Neural cell (in vitro differentiated cells): Measurements from ENCODE around the gene PDHX. TPM values are rescaled to one million over a fixed set of nuclear protein-coding genes. Genes with fewer than 3 reads are reported as not detected.

Source experiments
- H2AFZ ChIP-seq: fragments of 200-600, 300-800 bp; sonication (generic), shearing (Covaris generic); 2 replicates; pipeline ENCODE4 v1.6.0; 2014; ENCODE audit warnings: low read depth, mild to moderate bottlenecking, antibody characterized with exemption, low read length, moderate library complexity
- H3F3A ChIP-seq: fragments of 200-600 bp; shearing (Covaris generic); 2 replicates; pipeline ENCODE4 v1.6.1; 2016; ENCODE audit warnings: mild to moderate bottlenecking, moderate library complexity, mixed read lengths, antibody characterized with exemption, low read length; ENCODE audit not compliant: insufficient read depth, poor library complexity, severe bottlenecking
- H3K27ac ChIP-seq: fragments of 200-600, 300-800 bp; sonication (generic), shearing (Covaris generic); 2 replicates; pipeline ENCODE4 v1.5.1; 2014; ENCODE audit warnings: mild to moderate bottlenecking, low read length, moderate library complexity
- H3K27me3 ChIP-seq: fragments of 300-800, 200-600 bp; sonication (generic), shearing (Covaris generic); 2 replicates; pipeline ENCODE4 v1.6.0; 2014; ENCODE audit warnings: mild to moderate bottlenecking, low read depth, low read length, moderate library complexity; ENCODE audit not compliant: insufficient read depth
- H3K36me3 ChIP-seq: fragments of 300-800, 200-600 bp; sonication (generic), shearing (Covaris generic); 2 replicates; pipeline ENCODE4 v1.5.1; 2014; ENCODE audit warnings: mild to moderate bottlenecking, antibody characterized with exemption, low read length, moderate library complexity; ENCODE audit not compliant: insufficient read depth
- H3K4me2 ChIP-seq: fragments of 300-800, 200-600 bp; sonication (generic), shearing (Covaris generic); 2 replicates; pipeline ENCODE4 v1.6.0; 2014; ENCODE audit warnings: mild to moderate bottlenecking, low read length
- H3K4me3 ChIP-seq: fragments of 300-800, 200-600 bp; sonication (generic), shearing (Covaris generic); 2 replicates; pipeline ENCODE4 v1.5.1; 2014; ENCODE audit warnings: mild to moderate bottlenecking, low read length, moderate library complexity
- H3K79me2 ChIP-seq: fragments of 200-600 bp; shearing (Covaris generic); replicated peaks from 2 replicates; pipeline ENCODE4 v1.6.0; 2014; ENCODE audit warnings: mild to moderate bottlenecking, low read length, moderate library complexity; ENCODE audit not compliant: insufficient read depth
- H3K9ac ChIP-seq: fragments of 300-800, 200-600 bp; sonication (generic), shearing (Covaris generic); 2 replicates; pipeline ENCODE4 v1.6.1; 2016; ENCODE audit warnings: mild to moderate bottlenecking, low read length, mixed read lengths
- H3K9me2 ChIP-seq: fragments of 200-600 bp; shearing (Covaris generic); 2 replicates; pipeline ENCODE4 v1.6.1; 2016; ENCODE audit warnings: mild to moderate bottlenecking, low read length, mixed read lengths; ENCODE audit not compliant: insufficient read depth
- H3K9me3 ChIP-seq: fragments of 200-600, 300-800 bp; sonication (generic), shearing (Covaris generic); 2 replicates; pipeline ENCODE4 v1.6.1; 2016; ENCODE audit warnings: mild to moderate bottlenecking, mixed run types, low read length, moderate library complexity, mixed read lengths
- H4K20me1 ChIP-seq: fragments of 200-600 bp; shearing (Covaris generic); 2 replicates; pipeline ENCODE4 v1.6.1; 2016; ENCODE audit warnings: mild to moderate bottlenecking, mixed run types; ENCODE audit not compliant: insufficient read depth
- CTCF ChIP-seq: fragments of 450-650 bp; IDR thresholded peaks from 2 replicates; pipeline ENCODE4 v1.5.1; 2014; ENCODE audit warnings: antibody characterized with exemption, mild to moderate bottlenecking, moderate library complexity; ENCODE audit not compliant: poor library complexity, severe bottlenecking
- EP300 ChIP-seq: fragments of 450-650 bp; conservative IDR thresholded peaks from 2 replicates; pipeline ENCODE4 v1.6.1; 2014; ENCODE audit warnings: antibody characterized with exemption, mild to moderate bottlenecking, moderate library complexity; ENCODE audit not compliant: poor library complexity, severe bottlenecking
- EZH2 ChIP-seq: fragments of 200-600, 300-800 bp; shearing (Covaris generic), sonication (generic); IDR thresholded peaks from 2 replicates; pipeline ENCODE4 v1.6.1; 2014; ENCODE audit warnings: antibody characterized with exemption, low read length, borderline replicate concordance, mild to moderate bottlenecking; ENCODE audit not compliant: insufficient read depth, poor library complexity, severe bottlenecking
- MXI1 ChIP-seq: fragments of 450-650 bp; conservative IDR thresholded peaks from 2 replicates; pipeline ENCODE4 v1.6.1; 2014; ENCODE audit warnings: antibody characterized with exemption, mild to moderate bottlenecking; ENCODE audit not compliant: poor library complexity, severe bottlenecking
- POLR2AphosphoS5 ChIP-seq: IDR thresholded peaks from 2 replicates; pipeline ENCODE4 v1.6.1; 2012
- RAD21 ChIP-seq: fragments of 450-650 bp; conservative IDR thresholded peaks from 2 replicates; pipeline ENCODE4 v1.6.1; 2014; ENCODE audit warnings: antibody characterized with exemption, mild to moderate bottlenecking, moderate library complexity
- SMC3 ChIP-seq: fragments of 450-650 bp; conservative IDR thresholded peaks from 2 replicates; pipeline ENCODE4 v1.6.1; 2014; ENCODE audit warnings: antibody characterized with exemption, mild to moderate bottlenecking, moderate library complexity; ENCODE audit not compliant: poor library complexity
- TAF1 ChIP-seq: IDR thresholded peaks from 2 replicates; pipeline ENCODE4 v1.6.1; 2012; ENCODE audit warnings: low read depth
- polyA plus RNA-seq: library from polyadenylated mRNA; depleted of rRNA; stranded (reverse); fragments of >200 nt; gene quantifications from 2 replicates; pipeline ENCODE4 v1.2.3, GENCODE V29; 2014
- TF ChIP-seq, protein P1 (sequence below): IDR thresholded peaks from 2 replicates; pipeline ENCODE4 v1.6.1; 2012; ENCODE audit warnings: borderline replicate concordance

PDHX gene
- polyA plus RNA-seq, 1 donor from 2014 or later: 59.8 TPM

DNA sequence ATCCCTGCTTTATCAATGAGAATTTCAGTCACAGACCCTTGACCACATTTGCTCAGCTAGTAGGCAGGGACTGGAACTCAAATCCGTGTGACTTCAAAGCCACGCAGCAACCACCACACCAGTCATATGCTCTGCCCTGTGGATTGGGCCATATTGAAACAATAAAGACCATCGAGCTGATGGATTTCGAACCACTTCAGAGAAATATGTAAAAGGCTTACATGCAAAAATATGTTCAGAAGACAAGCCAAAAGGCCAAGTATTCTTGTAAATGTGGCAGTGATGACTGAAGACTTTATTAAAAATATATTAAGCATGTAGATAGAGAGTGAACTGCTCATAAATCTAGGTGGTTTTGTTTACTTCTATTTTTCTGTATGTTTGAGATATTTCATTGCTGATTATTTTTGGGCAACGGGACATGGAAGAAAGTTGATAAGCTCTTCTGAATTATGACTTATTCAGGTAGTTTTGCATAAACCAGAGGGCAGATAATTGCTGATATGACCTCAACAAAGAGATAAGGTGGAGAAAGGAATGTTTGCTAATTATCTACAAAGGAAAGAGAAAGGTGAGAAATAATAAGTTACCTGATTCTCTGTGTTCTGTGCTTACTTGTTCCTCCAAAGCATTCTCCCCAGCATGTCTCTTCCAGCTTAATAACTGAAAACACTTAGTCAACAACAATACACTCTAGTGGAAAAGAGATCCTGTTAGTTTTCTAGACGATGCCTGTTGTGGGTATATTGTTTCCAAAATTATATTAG is 99.4 kb downstream of the PDHX start:
- H3K27me3 ChIP-seq: no peaks in the 10 kb centered on the region
- no peaks in the 10 kb centered on the region for H3F3A ChIP-seq
- no peaks in the 10 kb centered on the region for H3K9me3 ChIP-seq
- TF ChIP-seq EZH2 (no peak), EP300 (no peak), TAF1 (no peak)
- H3K9ac ChIP-seq: no peak overlapping the region
- H3K36me3 ChIP-seq: no peaks in the 10 kb centered on the region
- H3K4me3 ChIP-seq: no peak overlapping the region
- H3K4me2 ChIP-seq: no peak overlapping the region
- no peak overlapping the region for H2AFZ ChIP-seq
- no peak overlapping the region for H3K27ac ChIP-seq
- H3K9me2 ChIP-seq: no peaks in the 10 kb centered on the region
- no peaks in the 10 kb centered on the region for H3K79me2 ChIP-seq
- no peaks in the 10 kb centered on the region for H4K20me1 ChIP-seq

DNA sequence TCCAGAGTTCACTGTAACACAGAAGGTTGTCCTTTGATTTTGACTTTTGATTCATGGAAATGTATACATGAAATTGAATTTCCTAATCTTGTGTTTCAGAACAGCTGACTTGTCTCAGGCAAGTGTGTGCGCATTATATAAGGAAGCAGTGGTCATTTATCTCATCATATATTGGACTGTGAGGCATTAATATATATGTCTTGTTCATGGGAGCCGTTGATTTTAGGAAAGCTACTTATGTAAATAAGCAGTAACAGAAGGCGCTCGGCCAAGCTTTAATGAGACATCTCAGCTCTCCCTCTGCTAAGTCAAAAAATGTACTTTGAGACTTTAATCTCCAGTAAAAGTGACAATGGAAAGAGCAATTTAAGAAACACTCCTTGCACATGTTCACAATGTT is 100.5 kb downstream of the PDHX start:
- Histone ChIP-seq H3F3A (no peaks in the 10 kb centered on the region), H4K20me1 (no peaks in the 10 kb centered on the region), H3K9ac (no peak overlapping the region), H3K79me2 (no peaks in the 10 kb centered on the region), H3K27ac (no peak overlapping the region), H3K36me3 (no peaks in the 10 kb centered on the region), H3K4me2 (no peak overlapping the region), H2AFZ (no peak overlapping the region), H3K9me2 (no peaks in the 10 kb centered on the region), H3K4me3 (no peak overlapping the region), H3K27me3 (no peaks in the 10 kb centered on the region), H3K9me3 (no peaks in the 10 kb centered on the region)
- no peak for TF ChIP-seq CTCF
- no peak for TF ChIP-seq EP300
- no peak for TF ChIP-seq RAD21
- TF ChIP-seq, protein P1, sequence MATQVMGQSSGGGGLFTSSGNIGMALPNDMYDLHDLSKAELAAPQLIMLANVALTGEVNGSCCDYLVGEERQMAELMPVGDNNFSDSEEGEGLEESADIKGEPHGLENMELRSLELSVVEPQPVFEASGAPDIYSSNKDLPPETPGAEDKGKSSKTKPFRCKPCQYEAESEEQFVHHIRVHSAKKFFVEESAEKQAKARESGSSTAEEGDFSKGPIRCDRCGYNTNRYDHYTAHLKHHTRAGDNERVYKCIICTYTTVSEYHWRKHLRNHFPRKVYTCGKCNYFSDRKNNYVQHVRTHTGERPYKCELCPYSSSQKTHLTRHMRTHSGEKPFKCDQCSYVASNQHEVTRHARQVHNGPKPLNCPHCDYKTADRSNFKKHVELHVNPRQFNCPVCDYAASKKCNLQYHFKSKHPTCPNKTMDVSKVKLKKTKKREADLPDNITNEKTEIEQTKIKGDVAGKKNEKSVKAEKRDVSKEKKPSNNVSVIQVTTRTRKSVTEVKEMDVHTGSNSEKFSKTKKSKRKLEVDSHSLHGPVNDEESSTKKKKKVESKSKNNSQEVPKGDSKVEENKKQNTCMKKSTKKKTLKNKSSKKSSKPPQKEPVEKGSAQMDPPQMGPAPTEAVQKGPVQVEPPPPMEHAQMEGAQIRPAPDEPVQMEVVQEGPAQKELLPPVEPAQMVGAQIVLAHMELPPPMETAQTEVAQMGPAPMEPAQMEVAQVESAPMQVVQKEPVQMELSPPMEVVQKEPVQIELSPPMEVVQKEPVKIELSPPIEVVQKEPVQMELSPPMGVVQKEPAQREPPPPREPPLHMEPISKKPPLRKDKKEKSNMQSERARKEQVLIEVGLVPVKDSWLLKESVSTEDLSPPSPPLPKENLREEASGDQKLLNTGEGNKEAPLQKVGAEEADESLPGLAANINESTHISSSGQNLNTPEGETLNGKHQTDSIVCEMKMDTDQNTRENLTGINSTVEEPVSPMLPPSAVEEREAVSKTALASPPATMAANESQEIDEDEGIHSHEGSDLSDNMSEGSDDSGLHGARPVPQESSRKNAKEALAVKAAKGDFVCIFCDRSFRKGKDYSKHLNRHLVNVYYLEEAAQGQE: no peak
- TF ChIP-seq EZH2: no peak
- no peak for TF ChIP-seq SMC3
- TF ChIP-seq TAF1: no peak
- no peak for TF ChIP-seq POLR2AphosphoS5
- no peak for TF ChIP-seq MXI1
